Measurements from ENCODE around the gene TM6SF1. TPM values are rescaled to one million over a fixed set of nuclear protein-coding genes. Genes with fewer than 3 reads are reported as not detected.

Gene TM6SF1
- total and polyA plus RNA-seq, 4 donors: 2.2 to 13.0 (median 9.6) TPM

Small RNAs within 50 kb of the gene (microRNA-seq; reads per million reads assigned to microRNA genes)
- gene MIR4515: 0 reads per million in 2 donors

Other genes with a start within 250 kb of the TM6SF1 start
- 1 to 10 TPM; 2.3 to 7.1 TPM for gene HOMER2, start 154.9 kb upstream of the TM6SF1 start, total RNA-seq
- 1 to 10 TPM in 1 of 2 donors, under 1 TPM in 1; 0.50 to 2.4 TPM for gene HOMER2, start 154.9 kb upstream of the TM6SF1 start, polyA plus RNA-seq
- gene RAMAC, start 121.4 kb upstream of the TM6SF1 start, total RNA-seq: 10 to 100 TPM; 11.5 to 12.2 TPM
- 10 to 100 TPM; 14.8 to 24.3 TPM for gene RAMAC, start 121.4 kb upstream of the TM6SF1 start, polyA plus RNA-seq
- gene C15orf40, start 96.0 kb upstream of the TM6SF1 start, total RNA-seq: 10 to 100 TPM; 15.0 to 15.3 TPM
- 10 to 100 TPM; 16.5 to 27.9 TPM for gene C15orf40, start 96.0 kb upstream of the TM6SF1 start, polyA plus RNA-seq
- 10 to 100 TPM; 38.3 to 47.8 TPM for gene BTBD1, start 40.4 kb upstream of the TM6SF1 start, total RNA-seq
- gene BTBD1, start 40.4 kb upstream of the TM6SF1 start, polyA plus RNA-seq: 10 to 100 TPM; 21.0 to 32.1 TPM
- gene HDGFL3, start 100.2 kb downstream of the TM6SF1 start, total RNA-seq: 10 to 100 TPM; 65.3 to 68.4 TPM
- 10 to 100 TPM; 28.0 to 68.1 TPM for gene HDGFL3, start 100.2 kb downstream of the TM6SF1 start, polyA plus RNA-seq
- gene BNC1, start 177.0 kb downstream of the TM6SF1 start, total RNA-seq: under 1 TPM; 0.13 to 0.21 TPM
- gene BNC1, start 177.0 kb downstream of the TM6SF1 start, polyA plus RNA-seq: not detected

All from aorta (tissue), 4 donors.